Psoas muscle (tissue), 8 donors: ENCODE data around the gene PLA2G6. TPM values are rescaled to one million over a fixed set of nuclear protein-coding genes. Genes with fewer than 3 reads are reported as not detected.

Experiments used
- ATAC-seq, 4 donors: fragments of 200-7000 bp; cut with Tn5 transposase; one replicate each; pipeline ENCODE4 v1.9.1; 2020; ENCODE audit warnings: moderate library complexity in 3 of 4, mild to moderate bottlenecking in 2 of 4
- DNase-seq, 2 donors: peaks; one replicate each; pipeline ENCODE4 v3.0.0-alpha.2; 2020
- H3K27ac ChIP-seq: fragments of 200-600 bp; one replicate; pipeline ENCODE4 v1.8.0; 2022
- H3K27me3 ChIP-seq, 3 donors: fragments of 200-600 bp in 1 of 3; one replicate each; pipeline versions ENCODE4 v1.6.1 to v1.8.0; 2013 to 2022; ENCODE audit warnings: low read length in 2 of 3, mild to moderate bottlenecking in 2 of 3, moderate library complexity in 1 of 3; ENCODE audit not compliant: insufficient read depth in 3 of 3
- H3K36me3 ChIP-seq, 2 donors: fragments of 200-600 bp in 1 of 2; one replicate each; pipeline versions ENCODE4 v1.6.1 to v1.8.0; 2013 to 2022; ENCODE audit warnings: low read depth in 1 of 2, mild to moderate bottlenecking in 1 of 2, moderate library complexity in 1 of 2; ENCODE audit not compliant: insufficient read depth in 1 of 2
- H3K4me1 ChIP-seq: fragments of 200-600 bp; one replicate; pipeline ENCODE4 v1.8.0; 2022
- H3K4me3 ChIP-seq: fragments of 200-600 bp; one replicate; pipeline ENCODE4 v1.8.0; 2022; ENCODE audit warnings: mild to moderate bottlenecking
- H3K9me3 ChIP-seq: fragments of 200-600 bp; one replicate; pipeline ENCODE4 v1.8.0; 2022
- CTCF ChIP-seq: fragments of 200-600 bp; IDR thresholded peaks from one replicate; pipeline ENCODE4 v1.8.0; 2022; ENCODE audit warnings: antibody characterized with exemption
- WGBS, 3 donors: extraction: QIAGEN DNeasy Blood & Tissue Kit; methylation state at CpG; one replicate each; pipeline versions ENCODE4 v1.1.6 to v1.1.7; 2013; 5-methylcytosine and 5-hydroxymethylcytosine counted together
- intact Hi-C, 2 donors: fragments of 100-400 bp; cut with DNase I; formaldehyde crosslinking; loops; one replicate each; pipeline versions ENCODE4 v1.11.0 to v1.14.2; 2022
- polyA plus RNA-seq, 3 donors: library from polyadenylated mRNA; stranded (reverse); fragments of 200-250 nt; gene quantifications; one replicate each; pipeline ENCODE4 v1.2.3, GENCODE V29; 2013
- total RNA-seq, 4 donors: library from RNA; stranded (reverse); fragmentation: NEBNext Ultra II Directional in 2 of 4; extraction: Animal tissue kit (Norgen Biotek cat#: 25700) in 2 of 4; gene quantifications; one replicate each; pipeline versions ENCODE4 v1.2.1 to v1.2.4, GENCODE V29; 2021 to 2023
- donor health status: healthy with polysubstance abuse.
- donor health status: DM: no; HTN: no; CAD: no; lungs with moderate emphysema.
- donor health status: Bipolar disorder and iron deficiency.
- donor health status: healthy.
- donor health status: DM: yes; HTN: yes; CAD: no.
- donor health status: DM: no; HTN: no; CAD: no.
- donor health status: DM: no; HTN: no; CAD: no.
- donor health status: DM: yes; HTN: yes; CAD: no.

Gene PLA2G6
- total and polyA plus RNA-seq, 7 donors, result 4.5 to 17.4 (median 8.5) TPM

DNA sequence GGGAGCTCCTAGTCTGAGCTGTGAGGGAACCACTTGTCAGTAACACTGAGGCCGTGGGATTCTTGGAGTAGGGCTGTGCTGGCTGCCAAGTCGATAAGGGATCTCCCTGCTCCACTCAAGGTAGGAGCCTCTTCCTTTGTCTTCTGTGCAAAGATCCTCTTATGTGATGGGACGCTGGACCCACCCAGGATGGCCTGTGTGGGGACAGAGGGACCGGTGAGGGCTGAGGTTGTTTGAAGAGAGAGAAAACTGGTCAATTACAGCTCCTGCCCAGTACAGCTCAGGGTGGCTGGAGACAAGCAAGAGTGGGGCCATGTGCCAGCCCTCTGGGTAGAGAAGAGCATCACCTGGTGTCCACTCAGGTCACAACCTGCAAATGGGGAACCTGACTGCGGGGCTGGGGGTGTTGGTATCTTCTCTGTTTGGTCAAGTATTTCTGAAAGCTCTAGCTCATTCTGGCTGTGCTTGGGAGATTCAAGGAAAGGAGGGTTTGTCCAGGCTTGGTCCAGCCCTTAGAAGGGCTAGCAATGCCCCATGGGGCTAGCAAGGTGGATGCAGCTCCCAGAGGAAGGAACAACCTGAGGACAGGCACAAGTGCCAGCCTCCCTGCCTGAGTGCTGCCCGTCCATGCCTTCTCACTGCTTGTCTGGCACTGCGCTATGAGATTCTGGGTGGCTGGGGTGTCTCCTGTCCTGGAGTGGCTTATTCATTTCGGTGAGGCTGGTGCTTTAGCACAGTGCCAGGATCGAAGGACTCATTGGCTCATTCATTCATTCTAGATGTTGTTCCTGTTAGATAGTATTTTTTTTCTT lies 43.5 kb downstream of the PLA2G6 start:
- Histone ChIP-seq H3K36me3 (peaks cover 2 to 55% of the 10 kb centered on the region in 2 donors), H3K9me3 (no peaks in the 10 kb centered on the region), H3K4me3 (no peak overlapping the region), H3K4me1 (no peaks in the 10 kb centered on the region), H3K27ac (no peak overlapping the region), H3K27me3 (no peaks in the 10 kb centered on the region)
- ATAC-seq (no peak), DNase-seq (no peak)
- WGBS, 3 donors, result 91 to 99% (median 92%) methylated on average over 9 of the region's 9 CpGs
- intact Hi-C loops, result no loop called here
- TF ChIP-seq CTCF, result no peak

- no peak for DNase-seq
- peaks cover 2 to 60% of the 10 kb centered on the region in 2 donors for H3K36me3 ChIP-seq
- TF ChIP-seq CTCF, result no peak
- H3K27me3 ChIP-seq, result no peaks in the 10 kb centered on the region
- H3K9me3 ChIP-seq, result no peaks in the 10 kb centered on the region
- no peak for ATAC-seq
- WGBS, 3 donors, result 94 to 100% (median 95%) methylated on average over 1 of the region's 1 CpG
- H3K4me1 ChIP-seq, result no peaks in the 10 kb centered on the region
- no peak overlapping the region for H3K27ac ChIP-seq
- H3K4me3 ChIP-seq, result no peak overlapping the region
- intact Hi-C loops, result no loop called here
These were observed 45.0 kb downstream of the PLA2G6 start for GRCh38 chr22:38136607-38137006.

DNA sequence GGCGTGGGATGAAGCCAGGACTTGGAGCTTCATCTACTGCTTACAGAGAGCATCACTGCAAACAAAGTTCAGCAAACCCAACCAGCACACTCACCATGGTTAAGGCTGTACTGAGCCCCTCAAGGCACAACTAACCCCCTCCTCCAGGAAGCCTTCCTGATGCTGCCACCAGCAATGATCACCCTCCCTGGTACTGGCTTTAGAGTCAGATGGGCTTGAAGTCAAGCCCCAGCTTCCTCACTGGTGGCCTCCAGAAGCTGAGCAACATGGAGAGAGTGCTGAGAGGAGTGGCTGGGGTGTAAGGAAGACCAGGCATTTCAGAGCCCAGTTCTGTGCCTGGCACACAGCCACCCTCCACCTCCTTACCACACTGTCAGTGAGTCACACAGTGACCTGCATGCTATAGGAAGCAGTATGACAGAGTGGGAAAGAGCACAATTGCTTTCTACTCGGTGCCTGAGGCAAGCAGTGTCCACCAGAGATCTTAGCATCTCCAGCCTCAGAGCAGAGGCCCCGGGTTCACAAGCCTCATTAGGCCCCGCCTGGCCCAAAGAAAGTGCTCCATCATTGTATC lies 46.4 kb downstream of the PLA2G6 start:
- H3K4me3 ChIP-seq, result no peak overlapping the region
- no peaks in the 10 kb centered on the region for H3K9me3 ChIP-seq
- H3K27ac ChIP-seq, result no peak overlapping the region
- DNase-seq, result no peak
- WGBS, 3 donors, result 81 to 89% (median 84%) methylated on average over 4 of the region's 4 CpGs
- no peaks in the 10 kb centered on the region for H3K27me3 ChIP-seq
- no peaks in the 10 kb centered on the region for H3K4me1 ChIP-seq
- H3K36me3 ChIP-seq, result peaks cover 2 to 68% of the 10 kb centered on the region in 2 donors
- intact Hi-C loops, result no loop called here
- TF ChIP-seq CTCF, result no peak
- ATAC-seq, result peak; percentile 27 to 82 (median 62)

DNA sequence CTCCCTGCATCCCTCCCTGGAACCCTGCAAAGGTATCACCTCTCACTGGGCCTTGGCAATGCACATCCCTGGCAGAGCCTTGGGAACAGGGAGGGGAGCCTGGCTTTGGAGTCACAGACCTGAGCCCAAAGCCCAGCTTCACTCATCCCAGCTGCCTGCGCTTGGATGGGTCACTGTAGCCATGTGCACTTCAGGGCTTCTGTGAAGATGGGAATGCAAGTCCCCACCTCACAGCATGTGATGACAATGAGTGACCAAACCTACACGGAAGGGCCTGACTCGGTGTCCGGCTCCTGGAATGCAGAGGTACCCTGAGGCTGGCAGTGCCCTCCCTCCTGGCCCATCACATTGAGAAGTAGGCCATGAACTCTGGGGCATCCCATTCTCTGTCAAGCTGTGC lies 48.3 kb downstream of the PLA2G6 start:
- 95 to 97% (median 95%) methylated on average over 4 of the region's 4 CpGs for WGBS, 3 donors
- Histone ChIP-seq H3K27ac (no peak overlapping the region), H3K36me3 (peaks cover 2 to 55% of the 10 kb centered on the region in 2 donors), H3K9me3 (no peaks in the 10 kb centered on the region), H3K4me3 (no peak overlapping the region), H3K27me3 (no peaks in the 10 kb centered on the region), H3K4me1 (no peaks in the 10 kb centered on the region)
- TF ChIP-seq CTCF, result no peak
- no peak for ATAC-seq
- intact Hi-C loops, result no loop called here
- no peak for DNase-seq
